ENCODE measurements around the gene NLRC5. TPM values are rescaled to one million over a fixed set of nuclear protein-coding genes. Genes with fewer than 3 reads are reported as not detected.

NLRC5 gene
- total and polyA plus RNA-seq, 9 of the 15 experiments (the other 6 are each of a cell fraction or from before 2014, with no cell fraction given) = 0.59 to 0.71 TPM; not detected in 7

GRCh38 chr16:56970934-56971767 lies 18.2 kb upstream of the NLRC5 start:
- Histone ChIP-seq H3K36me3 (ENCODE audit: control insufficient read depth, insufficient read depth, low read length) (no peaks in the 10 kb centered on the region), H3K27me3 (ENCODE audit: control insufficient read depth in 2 of 2, insufficient read depth in 2 of 2, low read length in 2 of 2) (peaks cover 21 to 45% of the 10 kb centered on the region in 2 experiments; a peak in 4 of 5 replicates), H3K4me1 (replicated peaks in 1 of 2; ENCODE audit: control insufficient read depth in 2 of 2, insufficient read depth in 2 of 2, low read length in 2 of 2) (peaks cover 0 to 5% of the 10 kb centered on the region in 2 experiments; a peak in 3 of 5 replicates), H3K9me3 (replicated peaks; ENCODE audit: control insufficient read depth, insufficient read depth, low read depth, low read length) (peaks cover 2% of the 10 kb centered on the region; the same call in 1 of the 2 replicates), H3K4me2 (ENCODE audit: insufficient read depth, low read length) (no peak overlapping the region), H2AFZ (ENCODE audit: low read depth, low read length) (no peak overlapping the region), H4K20me1 (replicated peaks; ENCODE audit: control insufficient read depth, insufficient read depth, low read length) (no peaks in the 10 kb centered on the region), H3K9ac (ENCODE audit: insufficient read depth in 1 of 2, low read depth in 2 of 2, low read length in 2 of 2) (no peak overlapping the region), H3K4me3 (no peak overlapping the region), H3K9me1 (ENCODE audit: control insufficient read depth, insufficient read depth, low read length) (no peaks in the 10 kb centered on the region), H3K27ac (ENCODE audit: extremely low read depth, low read depth, low read length) (no peak overlapping the region), H3K79me2 (ENCODE audit: control insufficient read depth, insufficient read depth, low read length) (no peaks in the 10 kb centered on the region)
- intact Hi-C loops (cut with micrococcal nuclease) = no loop called here
- CTCF ChIA-PET (ENCODE audit: low intra/inter-chr PET ratio) = no interaction called here
- POLR2A ChIA-PET = interaction anchor here (0.6 to 1.4 kb wide), 4 partner anchors 9 to 198 kb away, joined by 4 to 7 read pairs (median 4); partner anchors contain the start of gene CETP
- no TSS peak for BruUV-seq (replicated peaks)
- FAIRE-seq (no peak), DNase-seq (ENCODE audit: extremely low read depth in 1 of 4, low spot score in 3 of 4) (no peak), ATAC-seq (no peak)
- 2% methylated on average over 8 of the region's 8 CpGs for WGBS (ENCODE audit: insufficient coverage, low coverage, missing lambda C conversion rate)
- TF ChIP-seq NCOA6 (IDR thresholded peaks at IDR 0.05) (no peak), RBM22 (IDR thresholded peaks at IDR 0.05; ENCODE audit: low read depth, low read length, poor library complexity, severe bottlenecking) (no peak), ELK1 (CRISPR knock-in tag; IDR thresholded peaks at IDR 0.05) (no peak), POLR2G (IDR thresholded peaks at IDR 0.05; ENCODE audit: low read depth, low read length) (no peak), PTTG1 (tag; IDR thresholded peaks at IDR 0.05; ENCODE audit: low read depth) (no peak), KDM2B (CRISPR knock-in tag; IDR thresholded peaks at IDR 0.05) (no peak), MECOM (CRISPR knock-in tag; IDR thresholded peaks at IDR 0.05) (no peak), ZNF354B (CRISPR knock-in tag; IDR thresholded peaks at IDR 0.05) (no peak), HNRNPL (IDR thresholded peaks at IDR 0.05; ENCODE audit: low read depth, low read length) (no peak), ETV6 (IDR thresholded peaks at IDR 0.05; ENCODE audit: borderline replicate concordance in 1 of 2, low read depth in 2 of 2, low read length in 1 of 2) (no peak), ETV6 (CRISPR knock-in tag; IDR thresholded peaks at IDR 0.05; ENCODE audit: borderline replicate concordance) (no peak), ZNF124 (CRISPR knock-in tag; IDR thresholded peaks at IDR 0.05) (no peak), LEF1 (IDR thresholded peaks at IDR 0.05) (no peak), AFF1 (IDR thresholded peaks at IDR 0.05; ENCODE audit: low read depth in 1 of 2, partially characterized antibody in 2 of 2) (no peak), PATZ1 (CRISPR knock-in tag; IDR thresholded peaks at IDR 0.05; ENCODE audit: borderline replicate concordance) (no peak)
- in situ Hi-C loops (cut with MboI) = no loop called here
